Mesothelial cell of epicardium (in vitro differentiated cells): Measurements from ENCODE around the gene BTG2. TPM values are rescaled to one million over a fixed set of nuclear protein-coding genes. Genes with fewer than 3 reads are reported as not detected.

Source experiments
- DNase-seq, 2 experiments: peaks; one replicate each; pipeline ENCODE4 v3.0.0; 2021; ENCODE audit warnings: low spot score in 2 of 2; ENCODE audit not compliant: unreplicated experiment in 2 of 2
- H3K27ac Mint-ChIP-seq: 2 replicates; pipeline ENCODE4 v1.8.0; 2021; ENCODE audit warnings: mixed read lengths
- H3K27me3 Mint-ChIP-seq: 2 replicates; pipeline ENCODE4 v1.8.0; 2021; ENCODE audit warnings: low read depth, mixed read lengths
- H3K36me3 Mint-ChIP-seq: 2 replicates; pipeline ENCODE4 v1.8.0; 2021; ENCODE audit warnings: mixed read lengths
- H3K4me1 Mint-ChIP-seq: 2 replicates; pipeline ENCODE4 v1.8.0; 2021; ENCODE audit warnings: mixed read lengths
- H3K4me3 Mint-ChIP-seq: 2 replicates; pipeline ENCODE4 v1.8.0; 2021; ENCODE audit warnings: mild to moderate bottlenecking, moderate library complexity, mixed read lengths
- H3K9me3 Mint-ChIP-seq: 2 replicates; pipeline ENCODE4 v1.8.0; 2021; ENCODE audit warnings: mixed read lengths
- CTCF ChIP-seq: fragments of 200-600 bp; sonication (generic); IDR thresholded peaks from one replicate; pipeline ENCODE4 v1.5.0; 2021; ENCODE audit warnings: antibody characterized with exemption; ENCODE audit not compliant: unreplicated experiment
- total RNA-seq: library from RNA; stranded (reverse); gene quantifications from 3 replicates; pipeline ENCODE4 v1.2.1, GENCODE V29; 2021

Gene BTG2
- total RNA-seq, 1 donor from 2014 or later, result 186 TPM

GRCh38 chr1:203318229-203318517 lies 12.9 kb downstream of the BTG2 start:
- Mint-ChIP-seq H3K4me1 (peaks cover 79% of the 10 kb centered on the region), H3K27ac (peak overlapping the region; percentile 90), H3K9me3 (no peaks in the 10 kb centered on the region), H3K4me3 (no peak overlapping the region), H3K36me3 (peaks cover 5% of the 10 kb centered on the region), H3K27me3 (no peaks in the 10 kb centered on the region)
- no peak for TF ChIP-seq CTCF
- DNase-seq, result no peak

GRCh38 chr1:203320591-203321272 lies 15.4 kb downstream of the BTG2 start:
- Mint-ChIP-seq H3K4me1 (peaks cover 94% of the 10 kb centered on the region), H3K36me3 (no peaks in the 10 kb centered on the region), H3K9me3 (no peaks in the 10 kb centered on the region), H3K4me3 (peak overlapping the region; percentile 12), H3K27me3 (no peaks in the 10 kb centered on the region), H3K27ac (peak overlapping the region; percentile 92)
- DNase-seq, result no peak
- TF ChIP-seq CTCF, result no peak

GRCh38 chr1:203321273-203322052 lies 16.1 kb downstream of the BTG2 start:
- DNase-seq, result no peak
- no peaks in the 10 kb centered on the region for H3K27me3 Mint-ChIP-seq
- H3K4me1 Mint-ChIP-seq, result peaks cover 96% of the 10 kb centered on the region
- peak overlapping the region; percentile 92 for H3K27ac Mint-ChIP-seq
- TF ChIP-seq CTCF, result no peak
- no peak overlapping the region for H3K4me3 Mint-ChIP-seq
- no peaks in the 10 kb centered on the region for H3K9me3 Mint-ChIP-seq
- H3K36me3 Mint-ChIP-seq, result no peaks in the 10 kb centered on the region

- no peaks in the 10 kb centered on the region for H3K9me3 Mint-ChIP-seq
- TF ChIP-seq CTCF, result no peak
- DNase-seq, result no peak
- H3K36me3 Mint-ChIP-seq, result no peaks in the 10 kb centered on the region
- peak overlapping the region; percentile 88 for H3K27ac Mint-ChIP-seq
- H3K4me1 Mint-ChIP-seq, result peaks cover 93% of the 10 kb centered on the region
- no peak overlapping the region for H3K4me3 Mint-ChIP-seq
- H3K27me3 Mint-ChIP-seq, result no peaks in the 10 kb centered on the region
These were observed 17.3 kb downstream of the BTG2 start for GRCh38 chr1:203322500-203323179.

- Mint-ChIP-seq H3K9me3 (no peaks in the 10 kb centered on the region), H3K27me3 (no peaks in the 10 kb centered on the region), H3K4me3 (no peak overlapping the region), H3K36me3 (no peaks in the 10 kb centered on the region), H3K4me1 (peaks cover 93% of the 10 kb centered on the region), H3K27ac (peak overlapping the region; percentile 88)
- no peak for TF ChIP-seq CTCF
- DNase-seq, result no peak
These were observed 18.3 kb downstream of the BTG2 start for GRCh38 chr1:203323587-203323986.
